Gastrocnemius medialis (tissue), 4 donors: ENCODE measurements around the gene EPM2A.

ENCODE experiments used
- CTCF ChIP-seq, 5 experiments: fragments of 450-650 bp in 3 of 5; fragments of 200-600 bp in 2 of 5; sonication (generic) in 2 of 5; IDR thresholded peaks in 4 of 5; conservative IDR thresholded peaks in 1 of 5; 1 replicate in 4 of 5; 2 replicates in 1 of 5; pipeline ENCODE4 v1.5.1; 2016 to 2019; ENCODE audit warnings: antibody characterized with exemption in 5 of 5, mild to moderate bottlenecking in 3 of 5, moderate library complexity in 3 of 5
- POLR2A ChIP-seq, 2 donors: fragments of 450-650 bp; IDR thresholded peaks; one replicate each; pipeline ENCODE4 v1.6.1; 2017; ENCODE audit warnings: antibody characterized with exemption in 2 of 2, mild to moderate bottlenecking in 2 of 2, moderate library complexity in 2 of 2

GRCh38 chr6:145752638-145753037 is 17.3 kb upstream of the EPM2A start:
- no peak for TF ChIP-seq CTCF (IDR thresholded peaks at IDR 0.05 in 4 of 5, conservative IDR thresholded peaks at IDR 0.05 in 1 of 5)
- no peak for TF ChIP-seq POLR2A (IDR thresholded peaks at IDR 0.05)
